ENCODE measurements around the gene JAM3. TPM values are rescaled to one million over a fixed set of nuclear protein-coding genes. Genes with fewer than 3 reads are reported as not detected.

JAM3 gene
- total and polyA plus RNA-seq, 2 of the 8 experiments (the other 6 are each of a cell fraction or from before 2014, with no cell fraction given) = 19.6 to 42.8 TPM

- CTCF ChIA-PET (ENCODE audit: partially characterized antibody) = interaction anchor here (0.6 to 6.0 kb wide), 8 partner anchors 10 to 217 kb away, joined by 3 to 49 read pairs (median 4); no protein-coding TSS in a partner anchor
- Histone ChIP-seq H3K36me3 (ENCODE audit: control insufficient read depth in 2 of 4, insufficient read depth in 4 of 4, low read length in 3 of 4) (no peaks in the 10 kb centered on the region), H4K8ac (ENCODE audit: extremely low read depth, insufficient read depth, low read length) (no peak overlapping the region), H3K9me3 (ENCODE audit: insufficient read depth in 2 of 2, low read depth in 1 of 2, low read length in 1 of 2) (no peaks in the 10 kb centered on the region), H3K27ac (ENCODE audit: low read depth, low read length) (no peak overlapping the region), H3K23me2 (ENCODE audit: low read depth, low read length) (no peaks in the 10 kb centered on the region), H3K23ac (ENCODE audit: insufficient read length) (no peak overlapping the region), H2AK5ac (ENCODE audit: low read depth, low read length) (no peak overlapping the region), H4K91ac (replicated peaks; ENCODE audit: insufficient read length, low read length) (no peak overlapping the region), H3K27me3 (replicated peaks in 1 of 4; ENCODE audit: control insufficient read depth in 3 of 4, extremely low read depth in 1 of 4, insufficient read depth in 3 of 4, low read length in 3 of 4) (no peaks in the 10 kb centered on the region), H3K14ac (ENCODE audit: insufficient read length) (no peak overlapping the region), H3K4me1 (replicated peaks in 1 of 4; ENCODE audit: control insufficient read depth in 3 of 4, insufficient read depth in 4 of 4, low read length in 3 of 4) (no peaks in the 10 kb centered on the region; a peak in 1 of 7 replicates), H3K4ac (replicated peaks; ENCODE audit: insufficient read length, low read depth, low read length) (no peak overlapping the region), H2BK5ac (ENCODE audit: low read depth, low read length) (no peak overlapping the region), H3K79me1 (ENCODE audit: low read depth, low read length) (no peaks in the 10 kb centered on the region), H4K20me1 (replicated peaks in 1 of 2; ENCODE audit: control insufficient read depth in 1 of 2, insufficient read depth in 2 of 2, low read length in 2 of 2) (no peaks in the 10 kb centered on the region), H2BK15ac (ENCODE audit: low read length) (no peak overlapping the region), H3K79me2 (ENCODE audit: control insufficient read depth in 1 of 2, insufficient read depth in 2 of 2, low read length in 2 of 2) (no peaks in the 10 kb centered on the region), H2BK120ac (replicated peaks; ENCODE audit: low read depth, low read length) (no peak overlapping the region), H2BK20ac (ENCODE audit: low read length) (no peak overlapping the region), H2BK12ac (ENCODE audit: low read depth, low read length) (no peak overlapping the region), H2AFZ (ENCODE audit: low read length) (no peak overlapping the region), H3K4me2 (ENCODE audit: insufficient read depth in 1 of 2, low read depth in 2 of 2, low read length in 2 of 2) (no peak overlapping the region), H3K9ac (replicated peaks in 1 of 4; ENCODE audit: extremely low read depth in 1 of 4, low read depth in 3 of 4, low read length in 3 of 4) (no peak overlapping the region), H3K18ac (ENCODE audit: extremely low read depth, low read length) (no peak overlapping the region), H3K56ac (replicated peaks; ENCODE audit: insufficient read length, low read depth, low read length) (no peak overlapping the region), H3K4me3 (ENCODE audit: extremely low read depth in 1 of 4, insufficient read depth in 2 of 4, low read depth in 3 of 4, low read length in 4 of 4) (no peak overlapping the region), H4K5ac (ENCODE audit: insufficient read length, low read depth, low read length) (no peak overlapping the region)
- FAIRE-seq (no peak), DNase-seq (ENCODE audit: low read depth in 1 of 2, low spot score in 2 of 2) (peak in 1 of 2 experiments; percentile 28)
- POLR2A ChIA-PET (ENCODE audit: partially characterized antibody) = no interaction called here
- TF ChIP-seq TAF1 (IDR thresholded peaks at IDR 0.05; ENCODE audit: low read depth, low read length) (no peak), NANOG (IDR thresholded peaks at IDR 0.05; ENCODE audit: insufficient read depth, low read depth, low read length, poor library complexity, severe bottlenecking) (no peak), JUN (IDR thresholded peaks at IDR 0.05; ENCODE audit: low read depth, low read length) (no peak), CREB1 (IDR thresholded peaks at IDR 0.05) (no peak), MAX (IDR thresholded peaks at IDR 0.05) (no peak)
- WGBS, 2 experiments (ENCODE audit: extremely low coverage in 1 of 2, insufficient coverage in 1 of 2, insufficient read length in 1 of 2, insufficient replicate concordance in 2 of 2, low coverage in 1 of 2, low lambda C conversion rate in 2 of 2, missing lambda C conversion rate in 1 of 2) = 93% methylated on average over 3 of the region's 3 CpGs; no CpG with 5 or more reads in 1 of the 2 experiments
Observed at GRCh38 chr11:134060316-134060715, 8.6 kb upstream of the JAM3 start.

Measured in H1 (cell line).